ENCODE results near the gene RRM2.

Gene RRM2

DNA sequence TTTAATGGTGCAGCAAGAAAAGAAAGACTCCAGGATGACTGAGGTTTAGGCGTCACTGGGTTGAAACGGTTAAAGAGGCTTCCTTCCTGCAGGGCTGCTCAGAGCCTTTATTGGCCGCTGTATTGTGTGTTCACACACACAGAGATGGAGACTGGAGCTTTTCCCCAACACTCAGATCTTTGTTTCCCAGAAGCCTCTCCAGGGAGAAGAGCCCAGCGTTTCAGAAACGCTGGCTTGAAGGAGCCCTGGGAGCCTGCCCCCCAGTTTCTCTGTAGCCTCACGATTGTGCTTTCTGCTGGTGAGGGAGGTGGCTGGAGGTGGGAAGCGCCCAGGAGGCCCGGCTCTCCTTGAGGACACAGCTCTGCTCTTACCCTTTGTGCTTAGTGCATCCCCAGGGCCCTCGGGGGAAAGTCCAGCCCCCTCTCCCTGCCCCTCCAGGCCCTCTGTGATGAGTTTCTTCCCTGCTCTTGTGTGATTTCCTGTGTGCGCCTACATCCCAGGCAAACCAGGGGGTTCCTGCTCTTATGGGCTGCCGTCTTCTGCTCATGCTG is 37.1 kb downstream of the RRM2 start:
- DNase-seq: no peak

GRCh38 chr2:10160203-10160955 is 37.8 kb downstream of the RRM2 start:
- no peak for DNase-seq

- no peak for DNase-seq
Observed at GRCh38 chr2:10161206-10161931, 38.8 kb downstream of the RRM2 start.

DNA sequence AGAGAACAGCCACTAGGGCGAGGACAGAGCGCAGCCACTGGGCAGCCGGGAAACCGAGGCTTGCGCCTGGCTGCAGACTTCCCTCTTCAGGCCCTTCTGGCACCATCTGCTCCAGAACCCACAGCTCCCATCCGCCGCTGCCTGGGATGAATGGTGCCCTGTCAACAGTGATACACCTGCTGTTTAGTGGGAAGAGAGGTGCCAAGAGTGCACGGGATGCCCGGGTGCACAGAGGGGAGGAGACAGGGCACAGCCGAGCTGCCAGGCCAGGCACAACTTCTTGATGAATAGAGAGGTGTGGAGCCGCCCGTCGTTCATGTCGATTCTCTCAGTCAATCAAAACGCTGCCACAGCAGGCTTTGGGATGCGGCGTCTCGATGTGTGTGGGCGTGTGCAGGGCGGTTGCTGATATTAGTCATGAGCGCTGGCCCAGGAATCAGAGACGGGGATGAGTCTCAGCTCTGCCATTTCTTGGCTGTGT is 39.5 kb downstream of the RRM2 start:
- no peak for DNase-seq

DNA sequence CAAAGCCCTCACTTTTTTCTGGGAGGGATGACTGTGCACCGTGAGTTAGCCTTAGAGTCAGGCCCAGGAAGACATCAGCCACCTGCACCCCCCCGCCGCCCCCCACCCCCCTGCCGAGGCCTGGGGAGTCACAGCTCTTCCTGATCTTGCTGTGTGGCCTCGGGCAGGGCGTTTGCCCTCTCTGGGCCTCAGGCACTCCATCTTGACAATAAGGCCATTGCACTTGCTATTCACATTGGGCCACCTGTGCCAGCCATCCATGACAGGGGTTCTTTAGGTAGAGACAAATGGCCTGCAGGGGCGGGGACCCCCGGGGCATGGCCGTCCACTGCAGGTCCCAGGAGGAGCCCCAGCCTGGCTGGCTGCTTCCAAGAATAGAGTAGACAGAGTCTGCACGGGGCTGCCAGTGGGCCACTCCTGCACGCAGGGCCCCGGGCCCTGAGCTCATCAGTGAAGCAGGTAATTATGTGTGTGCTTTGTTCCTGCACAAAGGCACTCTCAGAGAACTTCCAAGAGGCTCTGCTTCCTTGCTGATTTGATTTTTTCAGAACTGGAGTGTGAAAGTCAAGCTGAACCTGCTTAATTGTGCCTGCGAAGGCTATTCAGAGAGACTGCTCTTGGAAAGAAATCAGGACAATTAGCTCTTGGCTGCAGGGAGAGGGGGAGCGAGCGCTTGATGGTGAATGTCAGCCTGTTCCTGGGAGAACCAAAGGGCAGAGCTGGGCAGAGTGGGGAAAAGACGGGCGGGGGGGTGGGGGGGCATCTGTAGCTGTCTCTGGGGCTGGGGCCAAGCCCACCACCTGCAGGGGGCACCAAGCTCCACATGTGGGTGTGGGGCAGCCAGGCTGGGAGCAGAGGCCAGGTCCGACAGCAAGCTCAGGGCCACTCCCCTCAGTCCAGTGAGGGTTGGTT is 40.3 kb downstream of the RRM2 start:
- no peak for DNase-seq

GRCh38 chr2:10163498-10164486 is 41.3 kb downstream of the RRM2 start:
- DNase-seq: no peak

DNA sequence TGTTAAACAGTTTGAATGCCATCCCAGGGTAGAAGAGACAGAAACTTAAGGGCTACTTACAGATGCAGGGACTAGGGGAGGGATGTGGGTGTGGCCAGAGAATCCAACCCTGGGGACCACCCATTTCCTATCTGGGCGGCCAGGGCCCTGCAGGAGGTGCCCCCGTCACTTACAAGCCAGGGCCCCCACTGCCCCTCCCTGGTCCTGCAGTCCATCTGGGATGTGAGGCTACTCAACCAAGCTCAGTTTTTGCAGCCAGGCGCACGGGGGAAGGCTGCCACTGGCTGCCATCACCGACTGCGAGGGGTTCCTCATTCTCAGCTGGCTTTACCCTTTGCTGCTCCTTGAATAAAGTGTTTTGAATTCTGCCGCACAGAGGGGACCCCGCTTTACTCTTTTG is 42.1 kb downstream of the RRM2 start:
- DNase-seq: no peak

DNA sequence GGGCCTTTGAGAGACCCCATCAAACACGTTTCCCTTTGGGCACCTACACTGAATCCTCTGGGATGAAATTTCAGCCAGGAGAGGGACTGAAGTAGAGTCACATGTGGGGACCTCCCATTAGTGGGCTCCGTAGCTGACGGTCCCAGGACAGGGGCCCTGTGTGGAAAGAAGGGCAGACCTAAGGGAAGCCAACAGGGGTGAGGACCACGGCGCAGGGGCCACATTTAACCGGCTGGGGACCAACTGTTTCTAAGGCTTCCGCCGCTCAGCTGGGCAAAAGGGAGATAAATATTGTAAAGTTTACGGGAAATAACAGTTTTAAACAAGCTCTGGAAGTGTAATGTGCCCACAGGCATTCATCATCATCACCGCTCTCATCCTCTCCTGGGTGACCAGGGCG is 42.7 kb downstream of the RRM2 start:
- no peak for DNase-seq

GRCh38 chr2:10165861-10166675 is 43.5 kb downstream of the RRM2 start:
- DNase-seq: no peak

DNA sequence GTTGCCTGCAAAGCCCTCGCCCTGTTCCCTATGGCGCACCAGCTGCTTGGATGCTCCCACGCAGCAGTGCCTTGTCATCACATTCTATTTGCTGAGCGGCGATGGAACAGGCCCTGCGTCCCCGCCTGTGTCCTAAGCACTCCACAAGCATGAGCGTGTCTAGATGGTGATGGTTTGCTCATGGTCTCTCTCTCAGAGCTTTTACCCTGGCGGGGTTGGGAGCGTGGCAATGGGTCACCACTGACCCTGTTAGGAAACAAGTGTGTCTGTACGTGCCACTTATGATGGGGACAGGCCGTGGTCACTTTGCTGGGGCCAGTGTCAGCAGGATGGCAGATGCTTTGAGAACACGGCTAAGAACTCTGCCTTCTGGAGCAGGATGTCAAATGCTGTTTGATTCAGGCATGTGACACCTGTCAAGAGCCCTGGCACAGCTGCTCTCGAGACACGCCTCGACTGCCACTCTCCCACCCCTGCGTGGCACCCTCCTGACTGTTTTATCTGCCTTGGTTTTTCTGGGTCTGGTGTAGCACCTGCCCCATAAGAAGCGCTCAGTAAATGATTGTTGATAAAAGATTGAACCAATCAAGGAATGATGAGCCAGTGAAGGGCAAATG is 44.2 kb downstream of the RRM2 start:
- DNase-seq: no peak

- no peak for DNase-seq
Observed at GRCh38 chr2:10167316-10167715, 44.8 kb downstream of the RRM2 start.

DNA sequence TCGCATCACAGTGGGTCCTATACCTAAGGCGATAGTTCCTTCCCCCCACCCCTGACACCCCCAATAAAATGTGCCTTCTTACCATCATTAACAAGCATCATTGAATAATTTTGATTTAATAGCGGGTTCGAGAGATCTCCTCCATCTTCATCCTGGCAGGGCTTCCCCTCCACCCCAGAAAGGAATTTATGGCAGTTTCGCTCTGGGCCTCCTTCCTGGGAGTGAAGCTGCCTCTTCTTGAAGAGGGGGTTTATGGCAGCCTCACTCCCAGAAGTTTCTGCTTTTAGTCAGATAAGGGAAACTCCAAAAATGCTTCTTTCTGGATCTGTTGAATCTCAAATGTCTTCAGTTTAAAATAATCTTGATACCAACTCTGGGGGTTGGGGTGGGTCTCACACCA is 45.7 kb downstream of the RRM2 start:
- no peak for DNase-seq

DNA sequence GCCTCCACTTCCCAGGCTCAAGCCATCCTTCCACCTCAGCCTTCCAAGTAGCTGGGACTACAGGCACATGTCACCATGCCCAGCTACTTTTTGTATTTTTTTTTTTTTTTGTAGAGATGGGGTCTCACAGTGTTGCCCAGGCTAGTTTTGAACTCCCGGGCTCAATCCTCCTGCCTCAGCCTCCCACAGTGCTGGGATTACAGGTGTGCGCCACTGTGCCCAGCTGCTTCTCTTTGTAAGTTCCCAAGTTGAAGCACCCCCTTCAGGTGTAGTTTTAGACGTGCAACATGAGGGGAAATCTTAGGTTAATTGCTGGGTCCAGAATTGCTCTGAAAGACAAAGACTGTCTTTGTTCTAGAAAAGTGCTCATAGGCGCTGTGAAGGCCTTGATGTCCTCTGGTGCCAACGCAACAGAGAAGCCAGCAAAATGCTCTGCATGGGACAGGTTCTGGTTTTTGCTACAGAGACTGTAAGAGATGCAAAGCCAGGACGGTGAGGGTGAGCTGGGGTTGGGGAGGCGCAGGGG is 46.6 kb downstream of the RRM2 start:
- DNase-seq: no peak

GRCh38 chr2:10169581-10169980 is 47.0 kb downstream of the RRM2 start:
- no peak for DNase-seq

DNA sequence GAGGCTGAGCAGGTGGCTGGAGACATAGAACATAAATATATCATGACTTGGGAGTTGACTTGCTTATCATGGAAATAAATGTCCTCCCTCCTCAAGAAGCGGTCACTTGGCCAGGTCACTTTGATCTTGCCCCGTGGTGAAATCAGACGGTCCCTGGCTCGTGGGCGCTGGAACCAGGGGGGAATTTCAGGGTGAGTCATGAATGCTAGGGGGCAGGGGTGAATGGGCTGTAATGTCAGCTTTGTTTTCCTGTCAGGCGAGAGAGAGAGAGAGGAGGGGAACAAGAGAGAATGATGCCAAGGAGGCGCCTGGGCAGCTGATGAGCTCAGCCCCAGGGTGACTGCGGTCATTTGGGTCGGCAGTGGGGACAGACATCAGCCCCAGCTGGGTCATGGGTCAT is 47.7 kb downstream of the RRM2 start:
- no peak for DNase-seq

- DNase-seq: no peak
Observed at GRCh38 chr2:10171006-10171800, 48.7 kb downstream of the RRM2 start.

- no peak for DNase-seq
Observed at GRCh38 chr2:10172033-10172871, 49.7 kb downstream of the RRM2 start.
